SU-DHL-6 (cell line): ENCODE results near the gene AQP4.

Experiments used
- H2AFZ ChIP-seq: fragments of 200-600 bp; sonication (generic); 2 replicates; pipeline ENCODE4 v1.6.1; 2014; ENCODE audit warnings: low read depth, mild to moderate bottlenecking, moderate library complexity, mixed read lengths, antibody characterized with exemption, low read length; ENCODE audit not compliant: severe bottlenecking
- H3F3A ChIP-seq: fragments of 200-600 bp; shearing (Covaris generic); 2 replicates; pipeline ENCODE4 v1.6.0; 2016; ENCODE audit warnings: antibody characterized with exemption, mild to moderate bottlenecking; ENCODE audit not compliant: insufficient read depth
- H3K27ac ChIP-seq: fragments of 200-600 bp; sonication (generic); 2 replicates; pipeline ENCODE4 v1.5.1; 2016; ENCODE audit warnings: low read depth, mild to moderate bottlenecking, low read length, moderate library complexity, mixed read lengths
- H3K27me3 ChIP-seq: fragments of 200-600 bp; sonication (generic), shearing (Covaris generic); 2 replicates; pipeline ENCODE4 v1.6.0; 2014; ENCODE audit warnings: mild to moderate bottlenecking, low read length
- H3K36me3 ChIP-seq: fragments of 200-600 bp; sonication (generic); 2 replicates; pipeline ENCODE4 v1.6.1; 2014; ENCODE audit warnings: mild to moderate bottlenecking, low read length, mixed read lengths
- H3K4me2 ChIP-seq: fragments of 300-600, 200-600 bp; shearing (Covaris generic), sonication (generic); 2 replicates; pipeline ENCODE4 v1.6.0; 2014; ENCODE audit warnings: low read length, low read depth, mild to moderate bottlenecking; ENCODE audit not compliant: poor library complexity, severe bottlenecking
- H3K4me3 ChIP-seq: fragments of 200-600 bp; sonication (generic); 2 replicates; pipeline ENCODE4 v1.5.1; 2014; ENCODE audit warnings: antibody characterized with exemption, low read length, mild to moderate bottlenecking, mixed read lengths; ENCODE audit not compliant: insufficient read depth, poor library complexity, severe bottlenecking
- H3K79me2 ChIP-seq: fragments of 200-600 bp; sonication (generic); 2 replicates; pipeline ENCODE4 v1.6.1; 2014; ENCODE audit warnings: mild to moderate bottlenecking, low read length, moderate library complexity; ENCODE audit not compliant: insufficient read depth
- H3K9ac ChIP-seq: fragments of 200-600 bp; sonication (generic); 2 replicates; pipeline ENCODE4 v1.7.0; 2014; ENCODE audit warnings: mild to moderate bottlenecking, low read length
- H3K9me2 ChIP-seq: fragments of 200-600 bp; sonication (generic); replicated peaks from 2 replicates; pipeline ENCODE4 v1.6.1; 2014; ENCODE audit warnings: low read length; ENCODE audit not compliant: insufficient read depth
- H3K9me3 ChIP-seq: fragments of 200-600 bp; sonication (generic); 2 replicates; pipeline ENCODE4 v1.6.1; 2014; ENCODE audit warnings: low read length, mixed read lengths; ENCODE audit not compliant: insufficient read depth
- H4K20me1 ChIP-seq: fragments of 200-600 bp; sonication (generic); 2 replicates; pipeline ENCODE4 v1.6.1; 2014; ENCODE audit warnings: low read depth, mild to moderate bottlenecking, antibody characterized with exemption, low read length, moderate library complexity, mixed read lengths
- EZH2phosphoT487 ChIP-seq: fragments of 200-600 bp; sonication (generic), shearing (Covaris generic); conservative IDR thresholded peaks from 2 replicates; pipeline ENCODE4 v1.6.1; 2018; ENCODE audit warnings: mild to moderate bottlenecking, antibody characterized with exemption, low read length, moderate library complexity, mixed read lengths
- TF ChIP-seq, protein P1 (sequence below): fragments of 200-600 bp; sonication (generic); IDR thresholded peaks from one replicate; pipeline ENCODE4 v1.5.1; 2017; ENCODE audit warnings: antibody characterized with exemption, mild to moderate bottlenecking, low read length, moderate library complexity; ENCODE audit not compliant: insufficient read depth, poor library complexity, severe bottlenecking

The AQP4 gene

DNA sequence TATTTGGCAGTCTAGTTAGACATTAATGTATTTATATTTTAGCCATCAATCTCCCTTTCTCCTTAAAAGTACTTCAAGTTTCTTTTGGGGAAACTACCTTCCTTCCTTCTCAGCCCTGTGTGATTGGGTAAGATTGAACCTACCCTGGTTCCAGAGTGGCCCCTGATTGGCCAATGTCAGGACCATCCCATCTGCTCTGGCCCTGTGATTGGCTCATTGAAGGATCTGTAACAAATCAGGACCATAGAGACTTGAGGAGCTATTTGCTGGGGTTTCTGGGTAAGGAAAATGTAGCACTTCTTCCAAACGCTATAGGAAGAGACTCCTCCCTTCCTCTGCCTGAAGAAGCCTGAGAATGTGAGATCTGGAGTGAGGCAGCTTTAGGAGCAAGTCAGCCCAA, 59.3 kb downstream of the AQP4 start:
- no peak for TF ChIP-seq EZH2phosphoT487
- TF ChIP-seq, protein P1, sequence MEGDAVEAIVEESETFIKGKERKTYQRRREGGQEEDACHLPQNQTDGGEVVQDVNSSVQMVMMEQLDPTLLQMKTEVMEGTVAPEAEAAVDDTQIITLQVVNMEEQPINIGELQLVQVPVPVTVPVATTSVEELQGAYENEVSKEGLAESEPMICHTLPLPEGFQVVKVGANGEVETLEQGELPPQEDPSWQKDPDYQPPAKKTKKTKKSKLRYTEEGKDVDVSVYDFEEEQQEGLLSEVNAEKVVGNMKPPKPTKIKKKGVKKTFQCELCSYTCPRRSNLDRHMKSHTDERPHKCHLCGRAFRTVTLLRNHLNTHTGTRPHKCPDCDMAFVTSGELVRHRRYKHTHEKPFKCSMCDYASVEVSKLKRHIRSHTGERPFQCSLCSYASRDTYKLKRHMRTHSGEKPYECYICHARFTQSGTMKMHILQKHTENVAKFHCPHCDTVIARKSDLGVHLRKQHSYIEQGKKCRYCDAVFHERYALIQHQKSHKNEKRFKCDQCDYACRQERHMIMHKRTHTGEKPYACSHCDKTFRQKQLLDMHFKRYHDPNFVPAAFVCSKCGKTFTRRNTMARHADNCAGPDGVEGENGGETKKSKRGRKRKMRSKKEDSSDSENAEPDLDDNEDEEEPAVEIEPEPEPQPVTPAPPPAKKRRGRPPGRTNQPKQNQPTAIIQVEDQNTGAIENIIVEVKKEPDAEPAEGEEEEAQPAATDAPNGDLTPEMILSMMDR = no peak
- no peak overlapping the region for H3K4me3 ChIP-seq
- H3K9me3 ChIP-seq = no peaks in the 10 kb centered on the region
- no peaks in the 10 kb centered on the region for H3K27me3 ChIP-seq
- H3F3A ChIP-seq = no peaks in the 10 kb centered on the region
- no peak overlapping the region for H2AFZ ChIP-seq
- H4K20me1 ChIP-seq = no peaks in the 10 kb centered on the region
- no peaks in the 10 kb centered on the region for H3K9me2 ChIP-seq
- H3K36me3 ChIP-seq = no peaks in the 10 kb centered on the region
- H3K9ac ChIP-seq = no peak overlapping the region
- no peaks in the 10 kb centered on the region for H3K79me2 ChIP-seq
- no peak overlapping the region for H3K27ac ChIP-seq
- H3K4me2 ChIP-seq = no peak overlapping the region

DNA sequence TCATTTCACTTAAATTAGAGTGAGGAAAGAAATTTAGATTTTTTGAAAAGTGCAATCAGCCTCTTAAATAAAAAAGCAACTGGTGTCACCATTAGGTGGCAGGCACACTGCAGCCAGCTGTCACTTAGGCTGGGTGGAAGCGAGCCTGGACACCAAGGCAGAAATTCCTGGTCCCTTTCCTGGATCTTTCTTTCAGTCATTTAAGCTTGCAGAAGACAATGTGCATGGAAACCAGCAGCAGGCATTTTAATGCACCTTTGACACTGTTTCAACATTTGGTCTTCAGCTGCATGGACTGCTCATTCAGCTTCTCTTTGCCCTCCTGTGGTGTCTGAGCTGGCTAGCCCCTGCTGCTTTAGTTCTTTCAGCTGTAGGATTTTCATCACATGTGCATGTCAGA, 61.0 kb downstream of the AQP4 start:
- Histone ChIP-seq H3K27me3 (no peaks in the 10 kb centered on the region), H3K9ac (no peak overlapping the region), H3K4me2 (no peak overlapping the region), H3K36me3 (no peaks in the 10 kb centered on the region), H2AFZ (no peak overlapping the region), H3K9me2 (no peaks in the 10 kb centered on the region), H3K9me3 (no peaks in the 10 kb centered on the region), H3F3A (no peaks in the 10 kb centered on the region), H3K27ac (no peak overlapping the region), H4K20me1 (no peaks in the 10 kb centered on the region), H3K79me2 (no peaks in the 10 kb centered on the region), H3K4me3 (no peak overlapping the region)
- TF ChIP-seq, protein P1 = peak; percentile 45
- TF ChIP-seq EZH2phosphoT487 = no peak

GRCh38 chr18:26803643-26804042, 61.9 kb downstream of the AQP4 start:
- H4K20me1 ChIP-seq = no peaks in the 10 kb centered on the region
- H3K9ac ChIP-seq = no peak overlapping the region
- no peaks in the 10 kb centered on the region for H3K9me2 ChIP-seq
- H3K27me3 ChIP-seq = no peaks in the 10 kb centered on the region
- H3K36me3 ChIP-seq = no peaks in the 10 kb centered on the region
- H3K27ac ChIP-seq = no peak overlapping the region
- no peaks in the 10 kb centered on the region for H3F3A ChIP-seq
- H2AFZ ChIP-seq = no peak overlapping the region
- no peaks in the 10 kb centered on the region for H3K9me3 ChIP-seq
- TF ChIP-seq, protein P1 = peak; percentile 28
- TF ChIP-seq EZH2phosphoT487 = no peak
- no peaks in the 10 kb centered on the region for H3K79me2 ChIP-seq
- no peak overlapping the region for H3K4me3 ChIP-seq
- no peak overlapping the region for H3K4me2 ChIP-seq
